ENCODE results near the gene MZT2B.
"Not testable (repeated sequence)": the region's sequence is repeated elsewhere in the genome, so short reads cannot be mapped to it uniquely, and the experiment has no call there.

MZT2B gene

GRCh38 chr2:130181880-130182682 lies at the start of gene MZT2B:
MZT2B (plus strand) TSS chr2:130182262; CDS start chr2:130182283, 21 bp downstream.
- peak; percentile 69 to 88 (median 86) for DNase-seq (ENCODE audit: low read depth in 4 of 4, low spot score in 1 of 4)

- DNase-seq (ENCODE audit: low read depth in 4 of 4, low spot score in 1 of 4), result no peak
Observed at GRCh38 chr2:130135692-130136541, 46.1 kb upstream of the MZT2B start.

GRCh38 chr2:130136546-130136945 lies 45.5 kb upstream of the MZT2B start:
- DNase-seq (ENCODE audit: low read depth in 4 of 4, low spot score in 1 of 4), result not testable (repeated sequence)

GRCh38 chr2:130137118-130137517 lies 44.9 kb upstream of the MZT2B start:
- DNase-seq (ENCODE audit: low read depth in 4 of 4, low spot score in 1 of 4), result not testable (repeated sequence)

- DNase-seq (ENCODE audit: low read depth in 4 of 4, low spot score in 1 of 4), result not testable (repeated sequence)
Observed at GRCh38 chr2:130138326-130138725, 43.7 kb upstream of the MZT2B start.

- DNase-seq (ENCODE audit: low read depth in 4 of 4, low spot score in 1 of 4), result not testable (repeated sequence)
Observed at GRCh38 chr2:130138841-130139251, 43.2 kb upstream of the MZT2B start.

- DNase-seq (ENCODE audit: low read depth in 4 of 4, low spot score in 1 of 4), result not testable (repeated sequence)
Observed at GRCh38 chr2:130139331-130140280, 42.5 kb upstream of the MZT2B start.

- DNase-seq (ENCODE audit: low read depth in 4 of 4, low spot score in 1 of 4), result not testable (repeated sequence)
Observed at GRCh38 chr2:130140516-130140915, 41.5 kb upstream of the MZT2B start.

GRCh38 chr2:130141002-130141401 lies 41.1 kb upstream of the MZT2B start:
- not testable (repeated sequence) for DNase-seq (ENCODE audit: low read depth in 4 of 4, low spot score in 1 of 4)

- DNase-seq (ENCODE audit: low read depth in 4 of 4, low spot score in 1 of 4), result not testable (repeated sequence)
Observed at GRCh38 chr2:130141645-130142370, 40.3 kb upstream of the MZT2B start.

GRCh38 chr2:130142396-130143265 lies 39.4 kb upstream of the MZT2B start:
- not testable (repeated sequence) for DNase-seq (ENCODE audit: low read depth in 4 of 4, low spot score in 1 of 4)

GRCh38 chr2:130143266-130144039 lies 38.6 kb upstream of the MZT2B start:
- not testable (repeated sequence) for DNase-seq (ENCODE audit: low read depth in 4 of 4, low spot score in 1 of 4)

- DNase-seq (ENCODE audit: low read depth in 4 of 4, low spot score in 1 of 4), result peak in 3 of 4 experiments; percentile 11 to 45 (median 24)
Observed at GRCh38 chr2:130145006-130145414, 37.1 kb upstream of the MZT2B start, which contains the start of gene CCDC74B. CCDC74B (minus strand) TSS chr2:130145112; CDS start chr2:130144996, 116 bp downstream.

GRCh38 chr2:130148515-130148914 lies 33.5 kb upstream of the MZT2B start:
- DNase-seq (ENCODE audit: low read depth in 4 of 4, low spot score in 1 of 4), result not testable (repeated sequence)

- no peak for DNase-seq (ENCODE audit: low read depth in 4 of 4, low spot score in 1 of 4)
Observed at GRCh38 chr2:130150181-130151144, 31.6 kb upstream of the MZT2B start.

GRCh38 chr2:130151145-130151512 lies 30.9 kb upstream of the MZT2B start:
- DNase-seq (ENCODE audit: low read depth in 4 of 4, low spot score in 1 of 4), result not testable (repeated sequence)

All from stimulated activated CD4-positive, alpha-beta T cell treated with anti-CD3 and anti-CD28 coated beads, Interleukin-1b, Interleukin-23, amount 100 ng/mL, for 24 hours (primary cell).